K562 (cell line): ENCODE measurements around the gene ALDH7A1. TPM values are rescaled to one million over a fixed set of nuclear protein-coding genes. Genes with fewer than 3 reads are reported as not detected.

Experiments
- ATAC-seq: fragments of 200-7000 bp; cut with Tn5 transposase; 3 replicates; pipeline ENCODE4 v1.9.1; 2020; ENCODE audit warnings: moderate library complexity
- BruUV-seq: library from RNA; stranded (reverse); fragments of 400-500 nt; replicated peaks from 2 replicates; lab custom pipeline; 2021; lab: Mats Ljungman, UMichigan
- CTCF ChIA-PET: fragments of 300-600 bp; formaldehyde crosslinking; extraction: SDS; loops from one replicate; lab custom pipeline; 2021; ENCODE audit warnings: low intra/inter-chr PET ratio; lab: Yijun Ruan, JAX
- POLR2A ChIA-PET: fragments of 300-600, 350-650 bp; sonication (Branson Sonifier 250); formaldehyde crosslinking; extraction: SDS; loops from one replicate; lab custom pipeline; 2021; ENCODE audit warnings: antibody characterized with exemption, inconsistent platforms; lab: Yijun Ruan, JAX
- DNase-seq, 4 experiments: peaks; one replicate each; pipeline versions ENCODE4 v3.0.0 to v3.0.0-alpha.2; 2011 to 2018; ENCODE audit warnings: low spot score in 3 of 4, mixed read lengths in 3 of 4; ENCODE audit errors: extremely low read depth in 1 of 4
- FAIRE-seq: peaks from 2 replicates; lab custom pipeline; 2011; peaks lifted over from hg19 to GRCh38; lab: Jason Lieb, UNC
- H2AFZ ChIP-seq: 2 replicates; pipeline ENCODE4 v1.6.0; 2011; ENCODE audit warnings: low read depth, low read length, control low read depth, inconsistent platforms
- H3K27ac ChIP-seq: fragments of 200-600 bp; 3 replicates; pipeline ENCODE4 v1.8.0; 2011; ENCODE audit warnings: low read depth, mild to moderate bottlenecking, control low read depth, inconsistent platforms, low read length, moderate library complexity, mixed read lengths; ENCODE audit errors: extremely low read depth
- H3K27me3 ChIP-seq, 2 experiments: fragments of 300-600 bp in 1 of 2; 2 replicates in 1 of 2; 3 replicates in 1 of 2; pipeline versions ENCODE4 v1.6.0 to v1.8.0; 2011; ENCODE audit warnings: inconsistent platforms in 2 of 2, low read length in 2 of 2, mild to moderate bottlenecking in 1 of 2, mixed read lengths in 1 of 2, moderate library complexity in 1 of 2; ENCODE audit not compliant: control insufficient read depth in 2 of 2, insufficient read depth in 2 of 2
- H3K36me3 ChIP-seq: fragments of 300-600 bp; 3 replicates; pipeline ENCODE4 v1.8.0; 2011; ENCODE audit warnings: mild to moderate bottlenecking, low read length, inconsistent platforms; ENCODE audit not compliant: control insufficient read depth, insufficient read depth
- H3K4me1 ChIP-seq, 2 experiments: fragments of 200-600 bp in 1 of 2; replicated peaks in 1 of 2; 2 replicates in 1 of 2; 3 replicates in 1 of 2; pipeline versions ENCODE4 v1.5.1 to v1.8.0; 2011; ENCODE audit warnings: inconsistent platforms in 2 of 2, low read length in 2 of 2, mild to moderate bottlenecking in 1 of 2, mixed read lengths in 1 of 2, moderate library complexity in 1 of 2; ENCODE audit not compliant: control insufficient read depth in 2 of 2, insufficient read depth in 2 of 2
- H3K4me2 ChIP-seq: 2 replicates; pipeline ENCODE4 v1.6.1; 2011; ENCODE audit warnings: low read length, control low read depth, inconsistent platforms, mixed read lengths; ENCODE audit not compliant: insufficient read depth
- H3K4me3 ChIP-seq: fragments of 200-600 bp; sonication (generic), shearing (Covaris generic); 2 replicates; pipeline ENCODE4 v1.5.1; 2016; ENCODE audit warnings: control low read depth, inconsistent platforms
- H3K79me2 ChIP-seq: fragments of 200-600 bp; 3 replicates; pipeline ENCODE4 v1.8.0; 2011; ENCODE audit warnings: low read length, inconsistent platforms; ENCODE audit not compliant: control insufficient read depth, insufficient read depth
- H3K9ac ChIP-seq, 2 experiments: 2 replicates each; pipeline versions ENCODE4 v1.6.0 to v1.6.1; 2011; ENCODE audit warnings: low read depth in 2 of 2, low read length in 2 of 2, control low read depth in 1 of 2, inconsistent platforms in 1 of 2, mild to moderate bottlenecking in 1 of 2, mixed read lengths in 1 of 2; ENCODE audit not compliant: insufficient read depth in 1 of 2
- H3K9me1 ChIP-seq: one replicate; pipeline ENCODE4 v1.6.0; 2011; ENCODE audit warnings: inconsistent platforms, mild to moderate bottlenecking, low read length, moderate library complexity; ENCODE audit not compliant: control insufficient read depth, insufficient read depth
- H3K9me3 ChIP-seq: replicated peaks from 2 replicates; pipeline ENCODE4 v1.5.1; 2011; ENCODE audit warnings: low read depth, low read length, inconsistent platforms; ENCODE audit not compliant: control insufficient read depth, insufficient read depth
- H4K20me1 ChIP-seq: replicated peaks from 2 replicates; pipeline ENCODE4 v1.6.1; 2011; ENCODE audit warnings: low read length, inconsistent platforms, mixed read lengths; ENCODE audit not compliant: control insufficient read depth, insufficient read depth
- CEBPG ChIP-seq, 3 experiments: fragments of 200-800 bp in 1 of 3; sonication (Bioruptor generic) in 1 of 3; sonication (generic) in 1 of 3; formaldehyde crosslinking in 1 of 3; IDR thresholded peaks in 2 of 3; conservative IDR thresholded peaks in 1 of 3; 2 replicates each; pipeline versions ENCODE4 v1.6.1 to v1.8.0; 2016 to 2022; ENCODE audit warnings: missing compliant biosample characterization in 2 of 3, missing genetic modification characterization in 2 of 3, mild to moderate bottlenecking in 1 of 3, missing genetic modification reagents in 1 of 3
- CHD1 ChIP-seq: fragments of 200-600 bp; sonication (generic); IDR thresholded peaks from one replicate; pipeline ENCODE4 v1.6.1; 2012; ENCODE audit warnings: mild to moderate bottlenecking, moderate library complexity, low read length, inconsistent platforms
- DPF2 ChIP-seq: fragments of 450-650 bp; IDR thresholded peaks from 2 replicates; pipeline ENCODE4 v1.6.1; 2016
- HDAC2 ChIP-seq: fragments of 450-650 bp; IDR thresholded peaks from 2 replicates; pipeline ENCODE4 v1.6.1; 2016; ENCODE audit warnings: mild to moderate bottlenecking
- IRF2 ChIP-seq: sonication (generic); formaldehyde crosslinking; IDR thresholded peaks from 2 replicates; pipeline ENCODE4 v1.8.1; 2022; ENCODE audit warnings: mild to moderate bottlenecking, missing genetic modification reagents
- NEUROD1 ChIP-seq: fragments of 150-350 bp; IDR thresholded peaks from 2 replicates; pipeline ENCODE4 v1.6.1; 2014; ENCODE audit warnings: borderline replicate concordance, low read length, low read depth; ENCODE audit not compliant: partially characterized antibody
- NFIC ChIP-seq: fragments of 450-650 bp; IDR thresholded peaks from 2 replicates; pipeline ENCODE4 v1.6.1; 2017; ENCODE audit warnings: mild to moderate bottlenecking, inconsistent platforms
- OTX1 ChIP-seq: fragments of 450-650 bp; formaldehyde crosslinking; IDR thresholded peaks from 2 replicates; pipeline ENCODE4 v1.4.0; 2022; ENCODE audit warnings: mild to moderate bottlenecking
- PHF8 ChIP-seq: fragments of 200-600 bp; sonication (generic); IDR thresholded peaks from 2 replicates; pipeline ENCODE4 v1.6.1; 2012; ENCODE audit warnings: mixed run types, mild to moderate bottlenecking, inconsistent platforms, low read length, moderate library complexity, borderline replicate concordance
- RAD51 ChIP-seq: fragments of 450-650 bp; IDR thresholded peaks from 2 replicates; pipeline ENCODE4 v1.7.1; 2016; ENCODE audit warnings: low read depth, mild to moderate bottlenecking, borderline replicate concordance
- RBM22 ChIP-seq: fragments of 200-400 bp; formaldehyde crosslinking; IDR thresholded peaks from 2 replicates; pipeline ENCODE4 v1.6.1; 2018; ENCODE audit warnings: low read length, low read depth; ENCODE audit not compliant: poor library complexity, severe bottlenecking
- TAF1 ChIP-seq: IDR thresholded peaks from 2 replicates; pipeline ENCODE4 v1.6.1; 2011; ENCODE audit warnings: mild to moderate bottlenecking, low read length, moderate library complexity; ENCODE audit not compliant: insufficient read depth, control insufficient read depth, severe bottlenecking; ENCODE audit errors: extremely low read depth
- TRIM28 ChIP-seq: fragments of 450-650 bp; IDR thresholded peaks from 2 replicates; pipeline ENCODE4 v1.6.1; 2017
- ZKSCAN3 ChIP-seq: fragments of 250-450 bp; sonication (Bioruptor Pico); IDR thresholded peaks from 2 replicates; pipeline ENCODE4 v1.4.0; 2020
- ZNF354B ChIP-seq: fragments of 250-450 bp; sonication (Bioruptor Pico); IDR thresholded peaks from 2 replicates; pipeline ENCODE4 v1.4.0; 2020
- ZNF644 ChIP-seq: fragments of 200-800 bp; sonication (Bioruptor generic); IDR thresholded peaks from 2 replicates; pipeline ENCODE4 v1.6.1; 2016; ENCODE audit warnings: low read depth, missing genetic modification characterization, missing compliant biosample characterization
- WGBS: fragments of 100-300 bp; shearing (Covaris generic); methylation state at CpG from one replicate; pipeline ENCODE4 v1.1.6; 2016; ENCODE audit warnings: low coverage, mixed read lengths; ENCODE audit not compliant: insufficient coverage; ENCODE audit errors: missing lambda C conversion rate; 5-methylcytosine and 5-hydroxymethylcytosine counted together
- in situ Hi-C: fragments of 300-500 bp; cut with MboI; formaldehyde crosslinking; loops from 4 replicates; pipeline ENCODE4 v1.15.0; 2018; ENCODE audit warnings: inconsistent platforms, mixed read lengths
- intact Hi-C: fragments of 100-400 bp; cut with micrococcal nuclease; formaldehyde crosslinking; loops from 2 replicates; pipeline ENCODE4 v1.14.2; 2022
- polyA plus RNA-seq, 8 experiments: library from polyadenylated mRNA; depleted of rRNA in 4 of 8; stranded (reverse) in 5 of 8; unstranded in 3 of 8; fragments of >200 nt; fragmentation: Nextera tagmentation in 2 of 8; fragmentation: Illumina TruSeq in 1 of 8; extraction: Ambion mirVana in 2 of 8; extraction: Trizol in 1 of 8; gene quantifications; 2 replicates each; pipeline versions ENCODE4 v1.2.1 to v1.2.3, GENCODE V29; 2011 to 2014; ENCODE audit warnings: inconsistent platforms in 1 of 8, missing spikeins in 1 of 8
- total RNA-seq, 7 experiments: library from RNA; depleted of rRNA in 6 of 7; stranded (reverse); fragments of >200 nt in 6 of 7; fragmentation: Illumina TruSeq in 2 of 7; extraction: Trizol in 2 of 7; gene quantifications; 2 replicates each; pipeline versions ENCODE4 v1.2.1 to v1.2.3, GENCODE V29; 2011 to 2021; ENCODE audit warnings: low replicate concordance in 1 of 7
- TF ChIP-seq, protein P1 (sequence below): fragments of 450-650 bp; formaldehyde crosslinking; IDR thresholded peaks from 2 replicates; pipeline ENCODE4 v1.4.0; 2022; ENCODE audit warnings: missing genetic modification characterization
- TF ChIP-seq, protein P2 (sequence below): fragments of 250-450 bp; sonication (Bioruptor Pico); IDR thresholded peaks from 2 replicates; pipeline ENCODE4 v1.6.1; 2021; ENCODE audit warnings: mild to moderate bottlenecking

Gene ALDH7A1
- total and polyA plus RNA-seq, 9 of the 15 experiments (the other 6 are each of a cell fraction or from before 2014, with no cell fraction given), result 0.04 to 0.49 TPM; not detected in 7

DNA sequence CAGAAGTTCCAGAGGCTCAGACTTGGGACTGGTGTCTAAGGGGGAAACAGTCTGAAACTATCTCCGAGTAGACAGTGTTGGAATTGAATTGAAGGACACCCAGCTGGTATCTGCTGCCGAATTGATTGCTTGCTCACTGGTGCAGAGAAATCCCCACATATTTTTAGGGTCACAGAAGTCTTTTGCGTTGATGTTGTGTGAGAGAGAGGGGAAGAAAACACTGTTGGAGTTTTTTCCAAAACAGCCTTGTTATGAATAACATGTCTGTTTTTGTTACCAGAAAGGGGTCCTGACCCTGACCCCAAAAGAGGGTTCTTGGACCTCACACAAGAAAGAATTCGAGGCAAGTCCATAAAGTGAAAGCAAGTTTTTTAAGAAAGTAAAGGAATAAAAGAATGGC is 81.3 kb downstream of the ALDH7A1 start (continued):
- TF ChIP-seq, protein P1, sequence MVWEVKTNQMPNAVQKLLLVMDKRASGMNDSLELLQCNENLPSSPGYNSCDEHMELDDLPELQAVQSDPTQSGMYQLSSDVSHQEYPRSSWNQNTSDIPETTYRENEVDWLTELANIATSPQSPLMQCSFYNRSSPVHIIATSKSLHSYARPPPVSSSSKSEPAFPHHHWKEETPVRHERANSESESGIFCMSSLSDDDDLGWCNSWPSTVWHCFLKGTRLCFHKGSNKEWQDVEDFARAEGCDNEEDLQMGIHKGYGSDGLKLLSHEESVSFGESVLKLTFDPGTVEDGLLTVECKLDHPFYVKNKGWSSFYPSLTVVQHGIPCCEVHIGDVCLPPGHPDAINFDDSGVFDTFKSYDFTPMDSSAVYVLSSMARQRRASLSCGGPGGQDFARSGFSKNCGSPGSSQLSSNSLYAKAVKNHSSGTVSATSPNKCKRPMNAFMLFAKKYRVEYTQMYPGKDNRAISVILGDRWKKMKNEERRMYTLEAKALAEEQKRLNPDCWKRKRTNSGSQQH (CRISPR knock-in tag), result no peak

DNA sequence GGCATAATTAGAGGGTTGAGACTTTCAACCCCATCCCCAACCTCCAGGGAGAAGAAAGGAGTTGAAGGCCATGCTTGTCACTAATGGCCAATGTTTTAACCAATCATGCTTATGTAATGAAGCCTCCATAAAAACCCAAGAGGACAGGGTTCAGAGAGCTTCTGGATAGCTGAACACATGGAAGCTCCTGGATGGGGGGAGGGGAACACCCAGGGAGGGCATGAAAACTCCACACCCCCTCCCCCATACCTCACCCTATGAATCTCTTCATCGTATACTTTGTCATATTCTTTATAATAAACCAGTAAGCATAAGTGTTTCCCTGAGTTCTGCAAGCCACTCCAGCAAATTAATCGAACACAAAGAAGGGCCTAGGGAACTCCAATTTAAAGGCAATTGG is 81.7 kb downstream of the ALDH7A1 start:
- DNase-seq (peak in 1 of 4 experiments; percentile 45), FAIRE-seq (no peak), ATAC-seq (peak; percentile 1; the same call in 1 of the 3 replicates)
- no peaks in the 10 kb centered on the region; the same call in 1 of the 2 replicates for H4K20me1 ChIP-seq
- H3K4me2 ChIP-seq, result peak overlapping the region; percentile 79
- H3K36me3 ChIP-seq, result no peaks in the 10 kb centered on the region
- BruUV-seq, result no TSS peak
- H3K27ac ChIP-seq, result peak overlapping the region; percentile 98
- intact Hi-C loops, result loop anchor here (5.0 to 10.0 kb wide), 2 partner anchors 264 to 1859 kb away; partner anchors contain the start of gene LMNB1
- in situ Hi-C loops, result no loop called here
- H3K9me1 ChIP-seq, result no peaks in the 10 kb centered on the region
- 21% methylated on average over 2 of the region's 2 CpGs for WGBS
- ChIA-PET CTCF (no interaction called here), POLR2A (interaction anchor here (0.6 to 1.3 kb wide), 3 partner anchors 10 to 1005 kb away, joined by 3 to 4 read pairs (median 3); no protein-coding TSS in a partner anchor)
- peak overlapping the region; percentile 71 for H2AFZ ChIP-seq
- H3K9me3 ChIP-seq, result no peaks in the 10 kb centered on the region
- H3K27me3 ChIP-seq, result no peaks in the 10 kb centered on the region
- H3K9ac ChIP-seq, result peak overlapping the region; percentile 23 to 83; a peak in 3 of 4 replicates
- no peaks in the 10 kb centered on the region for H3K79me2 ChIP-seq
- no peak overlapping the region for H3K4me3 ChIP-seq
- peaks cover 3 to 55% of the 10 kb centered on the region in 2 experiments; a peak in 4 of 5 replicates for H3K4me1 ChIP-seq
- no peak for TF ChIP-seq NFIC
- no peak for TF ChIP-seq ZNF354B (CRISPR knock-in tag)
- no peak for TF ChIP-seq HDAC2
- no peak for TF ChIP-seq IRF2 (CRISPR knock-in tag)
- TF ChIP-seq TAF1, result no peak
- no peak for TF ChIP-seq DPF2
- no peak for TF ChIP-seq RBM22
- TF ChIP-seq CHD1, result no peak
- TF ChIP-seq OTX1 (CRISPR knock-in tag), result no peak
- no peak for TF ChIP-seq RAD51
- TF ChIP-seq, protein P2, sequence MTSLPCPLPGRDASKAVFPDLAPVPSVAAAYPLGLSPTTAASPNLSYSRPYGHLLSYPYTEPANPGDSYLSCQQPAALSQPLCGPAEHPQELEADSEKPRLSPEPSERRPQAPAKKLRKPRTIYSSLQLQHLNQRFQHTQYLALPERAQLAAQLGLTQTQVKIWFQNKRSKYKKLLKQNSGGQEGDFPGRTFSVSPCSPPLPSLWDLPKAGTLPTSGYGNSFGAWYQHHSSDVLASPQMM (CRISPR knock-in tag), result no peak
- TF ChIP-seq CEBPG (CRISPR knock-in tag; IDR thresholded peaks at IDR 0.05), result 0 out of 2 replicates have a peak, but pooled peaks have one; percentile 14
- no peak for TF ChIP-seq CEBPG (tag; conservative IDR thresholded peaks at IDR 0.05 in 1 of 2, IDR thresholded peaks at IDR 0.05 in 1 of 2)
- no peak for TF ChIP-seq ZNF644 (tag)
- no peak for TF ChIP-seq TRIM28
- no peak for TF ChIP-seq NEUROD1
- TF ChIP-seq PHF8, result no peak
- TF ChIP-seq ZKSCAN3 (CRISPR knock-in tag), result no peak
